ENCODE data around the gene CCDC158. TPM values are rescaled to one million over a fixed set of nuclear protein-coding genes. Genes with fewer than 3 reads are reported as not detected.

CCDC158 gene
- total and polyA plus RNA-seq, 9 donors: 0.02 to 0.23 (median 0.15) TPM; not detected in 3

- no peak overlapping the region for H3K4me3 ChIP-seq
- intact Hi-C loops (cut with DNase I): no loop called here
- H3K27ac ChIP-seq: no peak overlapping the region
- no peaks in the 10 kb centered on the region for H3K9me3 ChIP-seq
- 63 to 69% (median 66%) methylated on average over 1 of the region's 1 CpG for WGBS, 3 donors
- H3K36me3 ChIP-seq: no peaks in the 10 kb centered on the region
- H3K4me1 ChIP-seq (ENCODE audit: insufficient read depth): peaks cover 2% of the 10 kb centered on the region
- DNase-seq: no peak
- H3K27me3 ChIP-seq: no peaks in the 10 kb centered on the region
- TF ChIP-seq POLR2A (IDR thresholded peaks at IDR 0.05) (no peak), EP300 (IDR thresholded peaks at IDR 0.05) (no peak)
- TF ChIP-seq, protein P1, sequence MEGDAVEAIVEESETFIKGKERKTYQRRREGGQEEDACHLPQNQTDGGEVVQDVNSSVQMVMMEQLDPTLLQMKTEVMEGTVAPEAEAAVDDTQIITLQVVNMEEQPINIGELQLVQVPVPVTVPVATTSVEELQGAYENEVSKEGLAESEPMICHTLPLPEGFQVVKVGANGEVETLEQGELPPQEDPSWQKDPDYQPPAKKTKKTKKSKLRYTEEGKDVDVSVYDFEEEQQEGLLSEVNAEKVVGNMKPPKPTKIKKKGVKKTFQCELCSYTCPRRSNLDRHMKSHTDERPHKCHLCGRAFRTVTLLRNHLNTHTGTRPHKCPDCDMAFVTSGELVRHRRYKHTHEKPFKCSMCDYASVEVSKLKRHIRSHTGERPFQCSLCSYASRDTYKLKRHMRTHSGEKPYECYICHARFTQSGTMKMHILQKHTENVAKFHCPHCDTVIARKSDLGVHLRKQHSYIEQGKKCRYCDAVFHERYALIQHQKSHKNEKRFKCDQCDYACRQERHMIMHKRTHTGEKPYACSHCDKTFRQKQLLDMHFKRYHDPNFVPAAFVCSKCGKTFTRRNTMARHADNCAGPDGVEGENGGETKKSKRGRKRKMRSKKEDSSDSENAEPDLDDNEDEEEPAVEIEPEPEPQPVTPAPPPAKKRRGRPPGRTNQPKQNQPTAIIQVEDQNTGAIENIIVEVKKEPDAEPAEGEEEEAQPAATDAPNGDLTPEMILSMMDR (IDR thresholded peaks at IDR 0.05): no peak
Observed at GRCh38 chr4:76312457-76312856, 108.5 kb downstream of the CCDC158 start.

DNA sequence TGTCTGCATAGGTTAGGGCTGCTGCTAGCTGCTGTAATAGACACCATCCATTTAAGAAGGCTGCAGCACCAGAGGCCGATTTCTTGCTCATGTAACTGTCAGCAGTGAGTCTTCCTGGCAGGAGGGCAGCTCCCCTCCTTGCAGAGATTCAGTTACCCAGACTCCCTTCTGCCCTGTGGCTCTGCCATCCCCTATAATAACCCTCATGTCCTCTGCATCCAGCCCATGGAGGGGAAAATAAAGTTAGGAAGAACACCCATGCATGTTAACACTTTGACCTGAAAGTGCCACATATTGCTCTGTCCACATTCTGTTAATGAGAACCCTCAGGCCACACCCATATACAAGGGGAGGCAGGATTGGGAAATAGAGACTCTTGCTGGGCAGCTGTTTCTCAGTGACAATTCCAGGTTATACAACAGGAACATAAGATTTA, 109.0 kb downstream of the CCDC158 start:
- WGBS, 3 donors: 49 to 67% (median 55%) methylated on average over 1 of the region's 1 CpG
- DNase-seq: no peak
- H3K4me3 ChIP-seq: no peak overlapping the region

DNA sequence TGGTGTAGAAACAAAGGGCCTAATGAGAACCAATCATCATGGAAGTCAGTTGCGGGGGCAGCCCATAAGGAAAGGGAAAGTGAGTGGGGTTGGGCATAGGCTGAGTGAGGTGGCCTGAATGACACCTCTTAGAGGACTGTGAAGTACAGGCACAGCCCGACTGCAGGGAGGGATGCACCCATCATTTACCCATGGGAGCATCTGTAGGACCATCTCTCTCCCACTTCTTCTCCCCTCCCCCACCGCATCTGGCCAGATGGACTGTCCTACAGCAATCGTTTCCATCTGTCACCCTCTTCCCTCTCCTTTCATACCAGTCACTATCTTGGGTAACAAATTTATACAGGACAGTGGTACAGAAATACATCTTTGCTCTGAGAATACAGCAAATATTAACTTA, 110.3 kb downstream of the CCDC158 start:
- DNase-seq: no peak
- no peak overlapping the region for H3K4me3 ChIP-seq
- H3K36me3 ChIP-seq: no peaks in the 10 kb centered on the region
- no peak for TF ChIP-seq POLR2A (IDR thresholded peaks at IDR 0.05)
- TF ChIP-seq, protein P1 (IDR thresholded peaks at IDR 0.05): no peak
- no peak for TF ChIP-seq EP300 (IDR thresholded peaks at IDR 0.05)
- WGBS, 3 donors: 71 to 77% (median 74%) methylated on average over 4 of the region's 4 CpGs
- H3K27me3 ChIP-seq: no peaks in the 10 kb centered on the region
- intact Hi-C loops (cut with DNase I): no loop called here
- H3K4me1 ChIP-seq (ENCODE audit: insufficient read depth): peaks cover 2% of the 10 kb centered on the region
- H3K9me3 ChIP-seq: no peaks in the 10 kb centered on the region
- no peak overlapping the region for H3K27ac ChIP-seq

More for the DNA sequence above, 109.0 kb downstream of the CCDC158 start:
- Histone ChIP-seq H3K27me3 (no peaks in the 10 kb centered on the region), H3K27ac (no peak overlapping the region), H3K4me1 (ENCODE audit: insufficient read depth) (peaks cover 2% of the 10 kb centered on the region), H3K9me3 (no peaks in the 10 kb centered on the region), H3K36me3 (no peaks in the 10 kb centered on the region)
- TF ChIP-seq, protein P1 (IDR thresholded peaks at IDR 0.05): no peak
- TF ChIP-seq POLR2A (IDR thresholded peaks at IDR 0.05) (no peak), EP300 (IDR thresholded peaks at IDR 0.05) (no peak)
- intact Hi-C loops (cut with DNase I): no loop called here

DNA sequence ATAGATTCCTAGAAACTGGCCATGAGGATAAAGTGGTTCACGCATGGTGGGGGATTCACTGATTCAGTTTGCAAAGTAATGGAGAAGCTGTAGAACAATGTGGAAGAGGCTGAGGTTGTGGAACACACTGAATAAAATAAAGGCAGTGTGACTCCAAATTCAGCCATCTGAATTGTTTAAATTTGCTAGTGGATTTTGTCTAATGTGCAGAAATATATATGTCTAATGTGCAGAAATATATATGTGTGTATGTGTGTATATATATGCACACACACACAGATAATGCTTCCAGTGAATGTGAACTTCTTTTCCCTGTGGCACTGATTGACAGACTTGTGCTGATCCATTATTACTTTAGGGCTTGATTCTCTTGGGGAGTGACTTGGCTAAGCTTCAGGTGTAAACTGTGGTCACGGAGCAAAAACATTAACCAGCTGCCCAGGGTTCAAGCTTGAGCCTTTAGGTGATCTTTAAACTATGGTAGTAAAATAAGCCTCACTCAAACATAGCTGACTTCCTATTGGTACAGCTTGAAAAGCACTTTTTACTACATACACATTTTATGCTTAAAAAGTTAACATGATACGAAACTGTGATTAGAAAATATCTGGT, 110.9 kb downstream of the CCDC158 start:
- Histone ChIP-seq H3K27ac (no peak overlapping the region), H3K4me1 (ENCODE audit: insufficient read depth) (peaks cover 2% of the 10 kb centered on the region), H3K9me3 (no peaks in the 10 kb centered on the region), H3K27me3 (no peaks in the 10 kb centered on the region), H3K4me3 (no peak overlapping the region), H3K36me3 (no peaks in the 10 kb centered on the region)
- WGBS, 3 donors: 86 to 97% (median 87%) methylated on average over 3 of the region's 3 CpGs
- no peak for DNase-seq
- TF ChIP-seq, protein P1 (IDR thresholded peaks at IDR 0.05): no peak
- no peak for TF ChIP-seq EP300 (IDR thresholded peaks at IDR 0.05)
- no peak for TF ChIP-seq POLR2A (IDR thresholded peaks at IDR 0.05)
- intact Hi-C loops (cut with DNase I): loop anchor here in 1 of 4 donors (10.0 kb wide), 1 partner anchor 115 kb away; no protein-coding TSS in a partner anchor

Measured in ovary (tissue), 9 donors.